Subcutaneous abdominal adipose tissue (tissue), 5 donors: ENCODE results near the gene HABP4.

Source experiments
- H3K27ac ChIP-seq: one replicate; pipeline ENCODE4 v1.7.0; 2013; ENCODE audit warnings: low read depth, mild to moderate bottlenecking, inconsistent platforms, low read length, moderate library complexity
- H3K27me3 ChIP-seq, 5 donors: one replicate each; pipeline ENCODE4 v1.7.0; 2013; ENCODE audit warnings: low read length in 5 of 5, inconsistent platforms in 1 of 5; ENCODE audit not compliant: control insufficient read depth in 5 of 5, insufficient read depth in 4 of 5
- H3K36me3 ChIP-seq, 5 donors: one replicate each; pipeline ENCODE4 v1.7.0; 2013; ENCODE audit warnings: low read length in 5 of 5; ENCODE audit not compliant: control insufficient read depth in 5 of 5, insufficient read depth in 5 of 5
- H3K4me1 ChIP-seq, 5 donors: one replicate each; pipeline ENCODE4 v1.7.0; 2013; ENCODE audit warnings: low read length in 5 of 5, mild to moderate bottlenecking in 3 of 5, moderate library complexity in 1 of 5; ENCODE audit not compliant: control insufficient read depth in 5 of 5, insufficient read depth in 5 of 5
- H3K4me3 ChIP-seq, 5 donors: one replicate each; pipeline ENCODE4 v1.7.0; 2013; ENCODE audit warnings: low read length in 5 of 5, low read depth in 1 of 5
- H3K9ac ChIP-seq, 5 donors: one replicate each; pipeline ENCODE4 v1.7.0; 2013; ENCODE audit warnings: low read length in 5 of 5, mild to moderate bottlenecking in 4 of 5, moderate library complexity in 3 of 5
- H3K9me3 ChIP-seq, 5 donors: one replicate each; pipeline ENCODE4 v1.7.0; 2013; ENCODE audit warnings: low read length in 5 of 5; ENCODE audit not compliant: control insufficient read depth in 5 of 5
- donor health status: healthy.
- donor health status: healthy.
- donor health status: healthy.
- donor health status: healthy.
- donor health status: healthy.

HABP4 gene

DNA sequence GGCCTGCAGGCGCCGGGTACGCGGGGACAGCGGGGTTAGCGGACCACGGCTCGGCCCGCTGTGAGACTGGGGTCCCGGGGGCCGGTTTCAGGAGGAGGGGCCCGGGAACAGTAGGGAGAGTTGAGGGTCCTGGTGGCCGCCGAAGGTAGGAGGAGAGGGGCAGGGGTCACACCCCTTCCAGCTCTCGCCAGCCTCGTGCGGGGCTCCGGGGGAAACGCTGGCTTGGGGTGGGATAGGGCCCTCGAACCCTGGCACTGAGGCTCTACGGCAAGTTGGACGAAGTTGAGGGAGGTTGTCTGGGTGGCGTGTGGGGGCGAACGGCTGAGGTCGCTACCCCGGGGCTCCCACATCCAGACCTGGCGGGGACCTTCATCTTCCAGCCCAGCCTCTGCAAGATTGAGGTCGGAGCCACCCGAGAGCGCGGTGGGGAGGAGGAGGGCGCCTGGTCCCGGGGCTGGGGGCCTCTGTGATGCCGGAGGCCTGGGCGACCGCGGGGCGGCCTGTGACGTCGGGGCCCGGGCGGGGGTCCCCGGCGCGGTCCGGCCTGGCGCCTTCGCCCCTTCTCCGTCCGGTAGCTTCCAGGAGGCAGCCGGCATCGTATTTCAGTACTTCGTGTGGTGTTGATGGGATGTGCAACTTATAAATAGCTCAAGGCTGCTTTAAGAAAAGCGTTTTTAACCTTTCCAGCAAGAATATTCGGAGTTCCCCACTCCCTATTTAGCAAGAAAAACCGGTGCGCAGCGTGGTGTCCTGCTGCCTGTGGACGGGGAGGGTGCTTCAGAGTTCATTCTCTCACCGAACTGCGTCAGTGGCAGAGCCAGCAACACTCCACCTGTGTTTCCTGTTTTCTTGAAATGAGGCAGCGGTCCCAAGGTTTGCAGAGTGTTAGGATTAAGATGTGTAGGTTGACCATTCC, 902 bp downstream of the HABP4 start:
- H3K9me3 ChIP-seq, result no peaks in the 10 kb centered on the region
- peaks cover 0 to 18% (median 17%) of the 10 kb centered on the region in 5 donors for H3K4me1 ChIP-seq
- peak overlapping the region; percentile 56 to 82 (median 70) for H3K9ac ChIP-seq
- H3K36me3 ChIP-seq, result no peaks in the 10 kb centered on the region
- H3K27me3 ChIP-seq, result no peaks in the 10 kb centered on the region
- H3K27ac ChIP-seq, result no peak overlapping the region
- H3K4me3 ChIP-seq, result peak overlapping the region; percentile 64 to 87 (median 75)

DNA sequence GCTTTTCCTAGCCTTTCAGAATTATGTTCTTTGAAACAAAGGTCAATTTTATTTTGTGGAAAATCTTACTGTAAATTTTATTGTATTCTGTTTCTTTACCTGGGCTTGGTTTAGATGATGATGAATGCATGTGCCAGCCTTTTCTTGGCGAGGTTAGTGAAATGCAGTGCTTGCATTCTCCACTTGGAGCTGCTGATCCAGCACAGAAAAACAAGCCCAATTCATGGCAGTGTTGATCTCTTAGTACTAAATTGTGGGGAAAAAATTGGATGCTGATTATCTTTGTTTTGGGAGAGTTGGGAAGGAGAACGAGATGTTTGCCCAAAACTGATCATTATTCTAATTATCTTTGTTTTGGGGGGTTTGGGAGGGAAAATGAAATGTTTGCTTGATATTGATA, 3.7 kb downstream of the HABP4 start:
- H3K27ac ChIP-seq, result no peak overlapping the region
- no peak overlapping the region for H3K9ac ChIP-seq
- peaks cover 0 to 18% (median 17%) of the 10 kb centered on the region in 5 donors for H3K4me1 ChIP-seq
- H3K27me3 ChIP-seq, result no peaks in the 10 kb centered on the region
- H3K9me3 ChIP-seq, result no peaks in the 10 kb centered on the region
- no peaks in the 10 kb centered on the region for H3K36me3 ChIP-seq
- no peak overlapping the region for H3K4me3 ChIP-seq

DNA sequence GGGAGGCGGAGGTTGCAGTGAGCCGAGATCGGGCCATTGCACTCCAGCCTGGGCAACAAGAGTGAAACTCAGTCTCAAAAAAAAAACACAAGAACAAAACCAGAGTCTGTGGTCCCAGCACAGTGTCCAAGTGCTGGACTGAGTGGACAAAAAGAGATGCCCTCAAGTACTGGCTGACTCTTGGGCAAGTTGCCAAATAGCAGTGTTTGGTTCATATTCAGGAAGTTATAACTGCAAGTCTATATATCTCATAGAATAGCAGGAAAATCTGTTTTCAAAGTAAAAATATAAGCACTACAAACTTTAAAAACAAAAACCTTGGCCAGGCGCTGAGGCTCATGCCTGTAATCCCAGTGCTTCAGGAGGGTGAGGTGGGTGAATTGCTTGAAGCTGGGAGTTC, 7.3 kb downstream of the HABP4 start:
- Histone ChIP-seq H3K9ac (no peak overlapping the region), H3K4me3 (no peak overlapping the region), H3K27me3 (no peaks in the 10 kb centered on the region), H3K36me3 (peaks cover 0 to 7% (median 2%) of the 10 kb centered on the region in 5 donors), H3K4me1 (no peaks in the 10 kb centered on the region), H3K27ac (no peak overlapping the region), H3K9me3 (no peaks in the 10 kb centered on the region)

DNA sequence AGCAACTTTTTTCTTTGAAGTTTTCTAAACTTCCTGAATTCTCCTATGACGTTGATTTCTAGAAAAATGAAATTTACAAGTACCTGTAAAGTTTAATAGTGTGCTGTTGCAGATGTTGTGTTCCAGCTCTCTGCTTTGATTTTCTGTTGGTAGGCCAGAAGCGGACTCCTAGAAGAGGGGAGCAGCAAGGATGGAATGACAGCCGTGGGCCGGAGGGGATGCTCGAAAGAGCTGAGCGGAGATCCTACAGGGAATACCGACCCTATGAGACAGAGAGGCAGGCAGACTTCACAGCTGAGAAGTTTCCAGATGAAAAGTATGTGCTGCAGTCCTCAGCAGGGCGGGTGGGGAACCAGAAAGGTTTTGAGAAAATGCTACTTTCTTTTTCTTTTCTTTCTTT, 8.3 kb downstream of the HABP4 start:
- H3K4me1 ChIP-seq, result no peaks in the 10 kb centered on the region
- H3K4me3 ChIP-seq, result no peak overlapping the region
- H3K9me3 ChIP-seq, result no peaks in the 10 kb centered on the region
- peaks cover 0 to 7% (median 2%) of the 10 kb centered on the region in 5 donors for H3K36me3 ChIP-seq
- no peak overlapping the region for H3K9ac ChIP-seq
- H3K27me3 ChIP-seq, result no peaks in the 10 kb centered on the region
- H3K27ac ChIP-seq, result no peak overlapping the region

DNA sequence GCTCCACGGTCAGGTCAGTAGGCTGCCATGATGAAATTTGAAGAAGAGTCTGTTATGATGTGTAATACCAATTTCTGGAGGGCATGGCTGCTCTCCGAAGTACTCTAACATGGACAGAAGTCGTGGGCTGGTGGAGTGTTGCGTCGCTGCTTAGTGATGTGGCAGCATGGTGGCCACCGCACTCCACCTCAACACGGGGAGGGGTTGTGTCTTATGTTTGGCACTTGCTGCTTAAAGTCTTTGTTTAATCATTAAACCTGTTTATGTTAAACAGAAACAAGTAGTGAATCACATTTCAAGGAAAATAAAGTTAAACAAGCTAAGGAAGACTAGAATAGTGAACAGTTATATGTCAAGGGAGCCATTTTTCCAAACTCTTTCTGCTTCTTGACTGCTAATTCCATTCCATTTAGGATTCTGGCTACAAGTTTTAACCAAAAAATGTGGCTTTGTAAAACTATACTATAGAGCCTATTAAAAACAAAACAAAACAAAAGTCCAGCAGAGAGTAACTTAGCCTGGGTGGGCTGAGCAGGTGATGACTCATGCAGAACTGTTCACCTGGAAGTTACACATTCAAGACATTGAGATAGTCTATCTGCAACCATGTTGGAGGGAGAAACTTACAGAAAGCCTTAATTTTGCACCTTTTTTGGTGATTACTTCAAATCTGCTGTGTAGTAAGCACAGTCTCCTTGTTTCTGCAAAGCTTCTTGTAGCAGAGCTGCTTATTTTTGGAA, 9.5 kb downstream of the HABP4 start:
- Histone ChIP-seq H3K9me3 (no peaks in the 10 kb centered on the region), H3K27ac (no peak overlapping the region), H3K9ac (no peak overlapping the region), H3K27me3 (no peaks in the 10 kb centered on the region), H3K4me1 (no peaks in the 10 kb centered on the region), H3K36me3 (peaks cover 0 to 10% (median 2%) of the 10 kb centered on the region in 5 donors), H3K4me3 (no peak overlapping the region)

DNA sequence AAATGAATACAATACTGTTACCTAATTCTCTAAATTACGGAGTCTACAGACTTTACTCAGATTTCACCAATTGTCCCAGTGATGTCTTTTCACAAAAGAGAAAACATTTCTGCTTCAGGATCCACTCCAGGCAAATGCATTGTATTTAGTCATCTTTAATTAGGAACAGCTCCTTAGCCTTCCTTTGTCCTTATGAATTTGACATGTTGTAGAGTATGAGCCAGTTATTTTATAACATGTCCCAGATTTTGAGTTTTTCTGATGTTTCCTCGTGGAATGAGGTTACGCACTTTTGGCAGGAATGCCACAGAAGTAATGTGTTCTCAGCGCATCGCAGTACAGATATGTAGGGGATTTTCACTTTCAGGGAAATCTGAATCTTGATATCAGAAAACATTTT, 10.5 kb downstream of the HABP4 start:
- no peaks in the 10 kb centered on the region for H3K27me3 ChIP-seq
- H3K27ac ChIP-seq, result no peak overlapping the region
- no peak overlapping the region for H3K9ac ChIP-seq
- peaks cover 0 to 16% (median 3%) of the 10 kb centered on the region in 5 donors for H3K36me3 ChIP-seq
- no peaks in the 10 kb centered on the region for H3K4me1 ChIP-seq
- no peaks in the 10 kb centered on the region for H3K9me3 ChIP-seq
- H3K4me3 ChIP-seq, result no peak overlapping the region

DNA sequence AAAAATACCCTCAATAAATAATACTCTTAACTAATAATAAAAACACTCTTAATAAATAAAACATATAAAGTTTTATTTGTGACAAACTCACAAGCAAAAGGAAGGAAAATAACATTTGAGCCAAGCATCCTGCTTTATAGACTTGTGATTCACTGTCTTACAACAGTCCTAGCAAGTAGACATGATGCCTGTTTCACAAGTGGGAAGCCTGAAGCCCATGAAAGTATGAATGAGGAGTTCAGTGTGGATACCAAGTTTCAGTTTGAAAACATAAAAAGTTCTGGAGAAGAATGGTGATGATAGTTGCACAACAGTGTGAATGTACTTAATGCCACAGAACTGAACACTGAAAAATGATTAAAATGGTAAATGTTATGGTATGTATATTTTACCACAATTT, 10.9 kb downstream of the HABP4 start:
- Histone ChIP-seq H3K27ac (no peak overlapping the region), H3K4me1 (no peaks in the 10 kb centered on the region), H3K36me3 (peaks cover 0 to 20% (median 7%) of the 10 kb centered on the region in 5 donors), H3K4me3 (no peak overlapping the region), H3K9me3 (no peaks in the 10 kb centered on the region), H3K27me3 (no peaks in the 10 kb centered on the region), H3K9ac (no peak overlapping the region)

DNA sequence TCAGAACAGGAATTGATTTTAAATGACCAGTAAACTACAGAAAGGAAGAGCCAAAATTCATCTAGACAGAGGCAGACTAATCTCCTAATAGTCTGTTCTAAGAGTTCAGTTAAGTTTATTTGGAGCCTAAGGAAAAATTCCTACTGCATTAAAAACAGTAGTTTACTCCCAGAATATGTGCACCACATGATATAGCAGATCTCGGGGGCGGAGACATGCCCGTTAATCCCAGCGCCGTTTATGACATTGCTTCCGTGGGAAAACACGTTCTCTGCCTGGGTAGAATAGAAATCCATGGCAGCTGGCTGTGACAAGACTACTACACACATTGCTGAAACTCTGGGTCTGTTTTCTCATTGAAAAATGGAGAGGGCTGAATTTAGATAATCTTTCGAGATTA, 11.4 kb downstream of the HABP4 start:
- Histone ChIP-seq H3K9me3 (no peaks in the 10 kb centered on the region), H3K27me3 (no peaks in the 10 kb centered on the region), H3K4me3 (no peak overlapping the region), H3K9ac (no peak overlapping the region), H3K36me3 (peaks cover under 1 to 25% (median 9%) of the 10 kb centered on the region in 5 donors), H3K4me1 (no peaks in the 10 kb centered on the region), H3K27ac (no peak overlapping the region)

DNA sequence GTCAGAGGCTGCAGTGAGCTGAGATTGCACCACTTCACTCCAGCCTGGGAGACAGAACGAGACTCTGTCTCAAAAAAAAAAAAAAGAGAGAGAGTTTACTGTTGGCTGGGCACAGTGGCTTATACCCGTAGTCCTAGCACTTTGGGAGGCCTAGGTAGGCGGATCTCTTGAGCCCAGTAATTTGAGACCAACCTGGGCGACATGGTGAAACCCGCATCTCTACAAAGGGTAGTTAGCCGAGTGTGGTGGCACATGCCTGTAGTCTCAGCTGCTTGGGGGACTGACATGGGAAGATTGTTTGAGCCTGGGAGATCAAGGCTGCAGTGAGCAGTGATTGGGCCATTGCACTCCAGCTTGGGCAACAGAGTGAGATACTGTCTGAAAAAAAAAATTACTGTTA, 12.6 kb downstream of the HABP4 start:
- Histone ChIP-seq H3K27ac (no peak overlapping the region), H3K36me3 (peaks cover 3 to 29% (median 12%) of the 10 kb centered on the region in 5 donors), H3K4me3 (no peak overlapping the region), H3K27me3 (no peaks in the 10 kb centered on the region), H3K9me3 (no peaks in the 10 kb centered on the region), H3K4me1 (no peaks in the 10 kb centered on the region), H3K9ac (no peak overlapping the region)

DNA sequence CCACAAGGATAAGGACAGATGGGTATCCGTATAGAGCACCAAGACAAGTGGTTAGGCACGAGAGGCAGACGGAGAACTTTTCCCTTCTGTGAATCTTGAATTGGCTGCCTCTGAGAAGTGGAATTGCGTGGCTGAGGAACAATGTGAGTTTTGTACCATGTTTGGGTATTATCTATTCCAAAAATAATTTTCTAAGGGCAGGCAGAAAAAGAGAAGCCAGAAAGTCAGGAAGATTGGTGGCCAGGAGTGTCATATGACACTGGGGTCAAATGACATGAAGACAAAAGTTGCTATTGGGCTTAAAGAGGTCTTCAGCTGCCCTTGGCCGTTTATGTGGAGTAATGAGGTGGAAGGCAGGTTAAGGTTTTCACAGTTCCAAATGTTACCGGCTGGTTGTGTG, 14.5 kb downstream of the HABP4 start:
- Histone ChIP-seq H3K27ac (no peak overlapping the region), H3K4me1 (no peaks in the 10 kb centered on the region), H3K4me3 (no peak overlapping the region), H3K9me3 (no peaks in the 10 kb centered on the region), H3K27me3 (no peaks in the 10 kb centered on the region), H3K36me3 (peaks cover 6 to 42% (median 19%) of the 10 kb centered on the region in 5 donors), H3K9ac (no peak overlapping the region)
